ENCODE results near the gene JAZF1.

JAZF1 gene

DNA sequence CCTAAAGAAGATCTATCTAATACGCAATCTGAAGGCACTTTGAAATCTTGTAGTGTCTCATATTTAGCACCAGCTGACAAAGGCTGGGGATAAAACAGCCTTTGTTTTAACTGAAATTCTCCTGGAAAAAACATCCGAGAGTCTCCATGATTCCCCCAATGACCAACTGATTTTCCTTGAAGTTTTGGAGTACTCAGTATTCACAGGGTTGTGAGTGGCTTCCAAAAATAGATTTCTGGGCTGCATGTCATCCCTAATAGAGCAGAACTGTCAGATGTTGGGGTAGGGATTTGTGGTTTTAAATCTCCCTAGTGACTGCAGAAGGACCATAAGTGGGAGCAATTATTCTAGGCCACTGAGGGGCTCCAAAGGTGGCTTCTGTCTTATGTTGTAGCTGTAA is 234.2 kb downstream of the JAZF1 start:
- POLR2A ChIA-PET: no interaction called here

DNA sequence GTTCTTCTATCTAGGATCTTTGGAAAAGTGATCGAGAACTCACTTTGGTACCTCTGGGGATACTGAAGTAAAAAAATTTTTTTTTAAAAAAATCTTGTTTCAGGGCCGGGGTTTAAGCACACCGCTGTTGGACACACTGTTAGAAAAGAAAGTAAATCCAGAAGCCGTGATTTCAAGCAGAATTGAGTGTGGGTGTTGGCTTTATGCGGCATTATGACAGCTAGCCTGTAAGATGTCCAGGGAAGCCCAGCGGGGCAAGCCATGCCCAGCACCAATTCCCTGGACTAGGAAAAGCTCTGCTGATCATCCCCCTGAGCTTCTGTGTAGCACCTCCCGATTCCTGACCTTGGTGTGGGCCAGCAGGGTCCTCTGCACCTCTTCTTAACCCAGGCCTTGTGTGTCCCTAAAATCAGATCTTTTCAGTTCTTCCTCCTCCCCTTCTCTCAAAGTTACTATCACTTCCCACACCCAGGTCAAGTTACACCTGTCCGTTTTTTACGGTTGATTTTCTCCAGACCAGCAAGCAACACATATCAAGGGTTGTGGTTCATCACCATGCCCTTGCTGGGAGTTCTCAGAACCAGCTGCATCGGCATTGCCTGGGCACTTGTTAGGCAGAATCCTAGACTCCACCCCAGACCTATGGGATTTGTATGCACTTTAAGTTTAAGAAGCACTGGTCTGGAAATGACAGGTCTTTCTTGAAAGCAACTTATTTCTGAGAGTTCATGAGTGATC is 235.4 kb downstream of the JAZF1 start:
- POLR2A ChIA-PET: no interaction called here
- no peak for DNase-seq (ENCODE audit: extremely low spot score)

More for the DNA sequence above, 234.2 kb downstream of the JAZF1 start:
- CTCF ChIA-PET: no interaction called here
- TF ChIP-seq, protein P1, sequence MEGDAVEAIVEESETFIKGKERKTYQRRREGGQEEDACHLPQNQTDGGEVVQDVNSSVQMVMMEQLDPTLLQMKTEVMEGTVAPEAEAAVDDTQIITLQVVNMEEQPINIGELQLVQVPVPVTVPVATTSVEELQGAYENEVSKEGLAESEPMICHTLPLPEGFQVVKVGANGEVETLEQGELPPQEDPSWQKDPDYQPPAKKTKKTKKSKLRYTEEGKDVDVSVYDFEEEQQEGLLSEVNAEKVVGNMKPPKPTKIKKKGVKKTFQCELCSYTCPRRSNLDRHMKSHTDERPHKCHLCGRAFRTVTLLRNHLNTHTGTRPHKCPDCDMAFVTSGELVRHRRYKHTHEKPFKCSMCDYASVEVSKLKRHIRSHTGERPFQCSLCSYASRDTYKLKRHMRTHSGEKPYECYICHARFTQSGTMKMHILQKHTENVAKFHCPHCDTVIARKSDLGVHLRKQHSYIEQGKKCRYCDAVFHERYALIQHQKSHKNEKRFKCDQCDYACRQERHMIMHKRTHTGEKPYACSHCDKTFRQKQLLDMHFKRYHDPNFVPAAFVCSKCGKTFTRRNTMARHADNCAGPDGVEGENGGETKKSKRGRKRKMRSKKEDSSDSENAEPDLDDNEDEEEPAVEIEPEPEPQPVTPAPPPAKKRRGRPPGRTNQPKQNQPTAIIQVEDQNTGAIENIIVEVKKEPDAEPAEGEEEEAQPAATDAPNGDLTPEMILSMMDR (IDR thresholded peaks at IDR 0.05; ENCODE audit: control extremely low read depth, extremely low read depth, low read depth, missing control alignments): no peak
- DNase-seq (ENCODE audit: extremely low spot score): no peak

DNA sequence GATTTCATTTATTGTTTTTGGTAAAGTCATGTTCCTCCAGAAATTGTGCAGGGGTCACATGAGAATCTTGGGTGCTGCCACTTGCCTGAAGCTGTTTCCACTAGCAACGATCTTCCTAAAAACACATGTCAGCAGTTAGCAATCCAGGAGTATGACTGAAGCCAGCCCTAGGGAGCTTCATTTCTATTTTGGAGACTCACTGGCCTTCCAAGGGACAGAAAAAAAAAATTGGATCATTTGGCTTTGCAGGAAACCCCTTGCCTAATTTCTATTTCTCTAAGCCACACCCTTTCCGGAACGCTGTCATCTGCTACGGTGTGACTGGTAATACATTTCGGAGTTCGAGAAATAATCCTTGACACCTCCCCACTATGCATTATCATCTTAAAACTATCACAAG is 236.0 kb downstream of the JAZF1 start:
- POLR2A ChIA-PET: no interaction called here

More for the DNA sequence above, 235.4 kb downstream of the JAZF1 start:
- CTCF ChIA-PET: no interaction called here
- TF ChIP-seq, protein P1 (IDR thresholded peaks at IDR 0.05; ENCODE audit: control extremely low read depth, extremely low read depth, low read depth, missing control alignments): no peak

DNA sequence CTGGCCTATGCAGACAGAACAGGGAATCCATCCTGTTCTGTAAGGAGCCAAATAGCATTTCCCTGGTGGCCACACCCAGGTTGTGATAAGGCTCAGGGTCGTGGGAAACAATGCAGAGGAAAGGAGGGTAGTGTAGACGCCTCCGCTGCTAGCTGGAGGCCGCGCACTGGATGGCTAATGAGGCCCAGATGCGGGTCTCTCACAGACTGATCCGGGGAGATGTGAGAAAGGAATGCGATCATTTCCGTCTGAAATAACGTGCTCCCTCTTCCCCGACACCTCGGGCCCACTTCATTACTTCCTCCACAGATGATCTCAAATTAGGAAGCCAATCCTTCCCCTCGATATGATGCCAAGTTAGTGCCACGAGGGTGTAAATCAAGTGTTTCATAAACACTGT is 237.4 kb downstream of the JAZF1 start:
- DNase-seq (ENCODE audit: extremely low spot score): no peak
- ChIA-PET CTCF (no interaction called here), POLR2A (no interaction called here)
- TF ChIP-seq, protein P1 (IDR thresholded peaks at IDR 0.05; ENCODE audit: control extremely low read depth, extremely low read depth, low read depth, missing control alignments): no peak

More for the DNA sequence above, 236.0 kb downstream of the JAZF1 start:
- CTCF ChIA-PET: interaction anchor here (0.9 kb wide), 1 partner anchor 748 kb away, joined by 3 read pairs; no protein-coding TSS in a partner anchor
- no peak for DNase-seq (ENCODE audit: extremely low spot score)
- TF ChIP-seq, protein P1 (IDR thresholded peaks at IDR 0.05; ENCODE audit: control extremely low read depth, extremely low read depth, low read depth, missing control alignments): no peak

DNA sequence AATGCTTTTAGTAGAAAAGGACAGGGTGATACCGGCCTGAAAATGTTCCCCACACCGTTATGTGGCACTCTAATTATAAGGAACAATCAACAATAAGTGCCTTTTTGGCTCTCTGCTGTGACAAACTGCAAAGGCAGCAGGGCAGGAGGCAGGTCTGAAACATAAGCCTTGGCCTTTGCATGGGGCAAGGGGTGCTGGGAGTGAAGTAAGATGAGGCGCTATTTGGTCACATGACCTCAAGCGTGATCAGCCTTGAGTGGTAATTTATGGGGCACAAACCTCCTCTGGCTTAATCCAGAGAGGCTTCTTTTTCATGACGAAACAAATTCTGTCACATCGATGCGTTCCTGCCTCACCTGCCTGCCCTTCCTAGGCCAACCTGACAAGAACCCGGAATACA is 237.9 kb downstream of the JAZF1 start:
- ChIA-PET CTCF (no interaction called here), POLR2A (no interaction called here)
- TF ChIP-seq, protein P1 (IDR thresholded peaks at IDR 0.05; ENCODE audit: control extremely low read depth, extremely low read depth, low read depth, missing control alignments): no peak
- no peak for DNase-seq (ENCODE audit: extremely low spot score)

DNA sequence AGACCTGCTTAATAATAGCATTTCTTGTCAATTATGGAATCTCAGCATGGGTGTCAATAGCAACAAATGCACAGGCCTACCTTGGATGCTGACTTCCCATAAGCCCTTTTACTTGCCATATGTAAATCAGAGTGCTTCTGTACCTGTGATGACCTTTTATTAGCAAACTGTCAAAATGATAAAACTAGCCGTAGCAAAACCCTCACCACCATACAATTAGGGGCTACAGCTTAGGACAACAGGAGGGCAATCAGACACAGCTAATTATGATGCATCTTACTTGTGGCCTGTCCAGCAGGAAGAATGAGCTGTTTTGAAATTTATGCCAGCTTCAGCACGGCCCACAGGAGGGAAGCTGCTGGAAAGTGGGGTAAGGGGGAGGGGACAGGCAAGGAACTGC is 239.1 kb downstream of the JAZF1 start:
- DNase-seq (ENCODE audit: extremely low spot score): no peak
- ChIA-PET POLR2A (no interaction called here), CTCF (interaction anchor here (1.2 kb wide), 1 partner anchor 9 kb away, joined by 4 read pairs; no protein-coding TSS in a partner anchor)
- TF ChIP-seq, protein P1 (IDR thresholded peaks at IDR 0.05; ENCODE audit: control extremely low read depth, extremely low read depth, low read depth, missing control alignments): no peak
